ENCODE data around the gene DCDC1.

Gene DCDC1

GRCh38 chr11:31118566-31118965 is 251.0 kb downstream of the DCDC1 start:
- FAIRE-seq: no peak
- DNase-seq (ENCODE audit: extremely low spot score, insufficient read length, low read depth): no peak

GRCh38 chr11:31117038-31117437 is 252.5 kb downstream of the DCDC1 start:
- DNase-seq (ENCODE audit: extremely low spot score, insufficient read length, low read depth): no peak
- FAIRE-seq: no peak

GRCh38 chr11:31114442-31114841 is 255.1 kb downstream of the DCDC1 start:
- no peak for DNase-seq (ENCODE audit: extremely low spot score, insufficient read length, low read depth)
- no peak for FAIRE-seq

- no peak for DNase-seq (ENCODE audit: extremely low spot score, insufficient read length, low read depth)
Observed at GRCh38 chr11:31110830-31111229, 258.7 kb downstream of the DCDC1 start.

GRCh38 chr11:31109446-31109845 is 260.1 kb downstream of the DCDC1 start:
- DNase-seq (ENCODE audit: extremely low spot score, insufficient read length, low read depth) (no peak), FAIRE-seq (no peak)

More at GRCh38 chr11:31110830-31111229, 258.7 kb downstream of the DCDC1 start:
- FAIRE-seq: no peak

- no peak for DNase-seq (ENCODE audit: extremely low spot score, insufficient read length, low read depth)
- FAIRE-seq: no peak
Observed at GRCh38 chr11:31107649-31108048, 261.9 kb downstream of the DCDC1 start.

- FAIRE-seq (peak; percentile 75), DNase-seq (ENCODE audit: extremely low spot score, insufficient read length, low read depth) (peak; percentile 1)
Observed at GRCh38 chr11:31106968-31107576, 262.5 kb downstream of the DCDC1 start.

GRCh38 chr11:31106326-31106725 is 263.2 kb downstream of the DCDC1 start:
- no peak for FAIRE-seq
- DNase-seq (ENCODE audit: extremely low spot score, insufficient read length, low read depth): no peak

GRCh38 chr11:31102875-31103274 is 266.7 kb downstream of the DCDC1 start:
- DNase-seq (ENCODE audit: extremely low spot score, insufficient read length, low read depth) (no peak), FAIRE-seq (no peak)

GRCh38 chr11:31102316-31102715 is 267.2 kb downstream of the DCDC1 start:
- no peak for FAIRE-seq

GRCh38 chr11:31096191-31096805 is 273.2 kb downstream of the DCDC1 start:
- FAIRE-seq (no peak), DNase-seq (ENCODE audit: extremely low spot score, insufficient read length, low read depth) (no peak)

More at GRCh38 chr11:31102316-31102715, 267.2 kb downstream of the DCDC1 start:
- DNase-seq (ENCODE audit: extremely low spot score, insufficient read length, low read depth): no peak

GRCh38 chr11:31092638-31093037 is 276.9 kb downstream of the DCDC1 start:
- no peak for DNase-seq (ENCODE audit: extremely low spot score, insufficient read length, low read depth)
- FAIRE-seq: no peak

- FAIRE-seq (no peak), DNase-seq (ENCODE audit: extremely low spot score, insufficient read length, low read depth) (no peak)
Observed at GRCh38 chr11:31089117-31089516, 280.4 kb downstream of the DCDC1 start.

- no peak for FAIRE-seq
- no peak for DNase-seq (ENCODE audit: extremely low spot score, insufficient read length, low read depth)
Observed at GRCh38 chr11:31069447-31070205, 299.9 kb downstream of the DCDC1 start.

GRCh38 chr11:31060880-31061279 is 308.7 kb downstream of the DCDC1 start:
- no peak for FAIRE-seq
- no peak for DNase-seq (ENCODE audit: extremely low spot score, insufficient read length, low read depth)

GRCh38 chr11:31059529-31059928 is 310.0 kb downstream of the DCDC1 start:
- FAIRE-seq (no peak), DNase-seq (ENCODE audit: extremely low spot score, insufficient read length, low read depth) (no peak)

GRCh38 chr11:31050061-31050765 is 319.3 kb downstream of the DCDC1 start:
- no peak for DNase-seq (ENCODE audit: extremely low spot score, insufficient read length, low read depth)
- no peak for FAIRE-seq

GRCh38 chr11:31045335-31045734 is 324.2 kb downstream of the DCDC1 start:
- no peak for DNase-seq (ENCODE audit: extremely low spot score, insufficient read length, low read depth)
- FAIRE-seq: no peak

GRCh38 chr11:31030138-31030792 is 339.3 kb downstream of the DCDC1 start:
- DNase-seq (ENCODE audit: extremely low spot score, insufficient read length, low read depth) (no peak), FAIRE-seq (no peak)

GRCh38 chr11:31026315-31026714 is 343.2 kb downstream of the DCDC1 start:
- FAIRE-seq: no peak
- no peak for DNase-seq (ENCODE audit: extremely low spot score, insufficient read length, low read depth)
